GM18520 (cell line): ENCODE results near the gene INPP5A.

Experiments used
- ATAC-seq: cut with Tn5 transposase; IDR thresholded peaks from one replicate; pipeline ENCODE4 v1.9.1; 2021; ENCODE audit not compliant: unreplicated experiment

INPP5A gene

DNA sequence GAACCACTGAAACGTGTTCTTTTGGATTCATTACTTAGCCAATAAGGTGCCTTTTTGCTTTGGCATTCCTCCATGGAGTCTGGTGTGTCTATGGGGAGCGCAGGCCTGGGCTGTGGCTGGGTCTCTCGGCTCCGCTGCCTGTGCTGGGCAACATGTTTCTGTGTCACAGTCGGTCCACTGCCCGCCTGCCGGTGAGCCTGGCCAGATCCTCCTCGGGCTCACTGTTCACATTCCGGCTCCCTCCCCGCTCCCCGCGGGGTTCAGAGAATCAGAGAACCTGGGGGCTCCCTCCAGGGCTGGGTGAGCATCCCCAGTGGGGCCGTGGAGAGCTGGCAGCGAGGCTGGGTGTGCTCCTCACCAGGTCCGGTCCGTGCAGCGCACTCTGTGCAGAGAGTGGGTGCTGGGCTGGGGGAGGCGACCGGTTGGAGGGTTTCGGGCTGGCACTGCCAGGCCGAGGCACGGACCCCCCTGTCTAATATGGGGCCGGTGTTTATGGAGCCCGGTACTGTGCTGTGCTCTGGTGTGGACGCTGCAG, 70.4 kb downstream of the INPP5A start:
- ATAC-seq: no peak

- ATAC-seq: no peak
Measured at GRCh38 chr10:132608511-132609195, 71.1 kb downstream of the INPP5A start.

DNA sequence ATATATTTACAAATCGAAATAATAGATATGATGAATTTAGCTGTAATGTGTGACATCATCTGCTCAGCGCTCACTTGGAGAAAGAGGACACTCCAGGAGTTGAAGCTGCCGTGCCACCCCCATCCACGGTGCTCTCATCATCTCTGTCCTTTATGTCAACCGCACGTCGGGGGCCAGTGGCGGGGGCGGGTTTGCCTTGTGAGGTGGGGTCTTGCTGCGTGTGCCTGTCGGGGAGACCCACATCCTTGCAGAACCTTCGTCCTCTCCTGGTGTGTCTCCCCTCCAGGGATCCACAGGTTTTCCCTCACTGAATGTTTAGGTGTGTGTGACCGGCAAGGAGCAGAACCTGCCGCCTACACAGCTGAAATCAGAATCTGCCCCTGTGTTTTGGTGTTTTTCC, 71.6 kb downstream of the INPP5A start:
- no peak for ATAC-seq

DNA sequence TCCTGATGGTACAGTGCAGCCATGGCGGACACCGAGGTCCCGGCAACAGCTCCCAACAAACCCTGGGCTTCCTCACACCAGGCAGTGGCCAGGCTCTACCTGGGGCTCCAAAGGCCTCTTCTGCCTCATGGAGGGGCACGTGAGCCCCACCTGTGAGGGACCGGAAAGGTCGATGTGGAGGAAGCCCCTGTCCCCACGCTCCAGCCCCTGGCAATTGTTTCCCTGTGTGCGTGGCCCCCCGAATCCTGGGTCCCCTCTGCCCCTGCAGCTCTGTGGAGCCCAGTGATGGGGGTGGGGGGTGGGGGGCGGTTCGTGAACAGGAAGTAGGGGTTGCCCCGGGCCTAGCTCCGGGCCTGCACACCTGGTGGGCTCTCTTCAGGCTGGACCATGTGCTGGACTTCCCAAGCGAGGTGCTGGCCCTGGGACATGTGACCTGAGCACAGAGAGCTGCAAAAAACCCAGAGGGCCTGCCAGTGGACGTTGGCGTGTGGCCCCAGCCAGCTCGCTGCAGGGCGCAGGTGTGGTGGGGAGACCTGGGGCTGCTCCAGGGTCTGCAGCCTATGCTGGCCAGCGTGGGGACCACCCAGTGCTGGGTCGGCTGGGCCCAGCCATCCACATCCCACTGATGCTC, 72.6 kb downstream of the INPP5A start:
- ATAC-seq: no peak

DNA sequence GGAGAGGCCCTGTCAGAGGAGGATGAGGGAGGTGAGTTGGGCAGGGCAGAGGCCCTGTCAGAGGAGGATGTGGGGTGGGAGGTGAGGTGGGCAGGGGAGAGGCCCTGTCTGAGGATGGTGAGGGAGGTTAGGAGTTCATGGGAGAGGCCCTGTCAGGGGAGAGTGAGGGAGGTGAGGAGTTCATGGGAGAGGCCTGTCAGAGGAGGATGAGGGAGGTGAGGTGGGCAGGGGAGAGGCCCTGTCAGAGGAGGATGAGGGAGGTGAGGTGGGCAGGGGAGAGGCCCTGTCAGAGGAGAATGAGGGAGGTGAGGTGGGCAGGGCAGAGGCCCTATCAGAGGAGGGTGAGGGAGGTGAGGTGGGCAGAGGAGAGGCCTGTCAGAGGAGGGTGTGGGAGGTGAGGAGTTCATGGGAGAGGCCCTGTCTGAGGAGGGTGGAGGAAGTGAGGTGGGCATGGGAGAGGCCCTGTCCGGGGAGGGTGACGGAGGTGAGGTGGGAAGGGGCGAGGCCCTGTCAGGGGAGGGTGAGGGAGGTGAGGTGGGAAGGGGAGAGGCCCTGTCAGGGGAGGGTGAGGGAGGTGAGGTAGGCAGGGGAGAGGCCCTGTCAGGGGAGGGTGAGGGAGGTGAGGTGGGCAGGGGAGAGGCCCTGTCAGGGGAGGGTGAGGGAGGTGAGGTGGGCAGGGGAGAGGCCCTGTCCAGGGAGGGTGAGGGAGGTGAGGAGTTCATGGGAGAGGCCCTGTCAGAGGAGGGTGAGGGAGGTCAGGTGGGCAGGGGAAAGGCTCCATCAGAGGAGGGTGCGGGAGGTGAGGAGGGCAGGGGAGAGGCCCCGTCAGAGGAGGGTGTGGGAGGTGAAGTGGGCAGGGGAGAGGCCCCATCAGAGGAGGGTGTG, 73.7 kb downstream of the INPP5A start:
- ATAC-seq: no peak

DNA sequence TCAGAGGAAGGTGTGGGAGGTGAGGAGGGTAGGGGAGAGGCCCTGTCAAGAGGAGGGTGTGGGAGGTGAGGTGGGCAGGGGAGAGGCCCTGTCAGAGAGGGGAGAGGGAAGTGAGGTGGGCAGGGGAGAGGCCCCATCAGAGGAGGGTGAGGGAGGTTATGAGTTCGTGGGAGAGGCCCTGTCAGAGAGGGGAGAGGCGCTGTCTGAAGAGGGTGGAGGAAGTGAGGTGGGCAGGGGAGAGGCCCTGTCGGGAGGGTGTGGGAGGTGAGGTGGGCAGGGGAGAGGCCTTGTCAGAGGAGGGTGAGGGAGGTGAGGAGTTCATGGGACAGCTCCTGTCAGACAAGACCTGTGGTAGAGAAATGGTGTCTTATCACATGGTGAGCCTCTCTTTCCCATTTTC, 74.4 kb downstream of the INPP5A start:
- no peak for ATAC-seq

DNA sequence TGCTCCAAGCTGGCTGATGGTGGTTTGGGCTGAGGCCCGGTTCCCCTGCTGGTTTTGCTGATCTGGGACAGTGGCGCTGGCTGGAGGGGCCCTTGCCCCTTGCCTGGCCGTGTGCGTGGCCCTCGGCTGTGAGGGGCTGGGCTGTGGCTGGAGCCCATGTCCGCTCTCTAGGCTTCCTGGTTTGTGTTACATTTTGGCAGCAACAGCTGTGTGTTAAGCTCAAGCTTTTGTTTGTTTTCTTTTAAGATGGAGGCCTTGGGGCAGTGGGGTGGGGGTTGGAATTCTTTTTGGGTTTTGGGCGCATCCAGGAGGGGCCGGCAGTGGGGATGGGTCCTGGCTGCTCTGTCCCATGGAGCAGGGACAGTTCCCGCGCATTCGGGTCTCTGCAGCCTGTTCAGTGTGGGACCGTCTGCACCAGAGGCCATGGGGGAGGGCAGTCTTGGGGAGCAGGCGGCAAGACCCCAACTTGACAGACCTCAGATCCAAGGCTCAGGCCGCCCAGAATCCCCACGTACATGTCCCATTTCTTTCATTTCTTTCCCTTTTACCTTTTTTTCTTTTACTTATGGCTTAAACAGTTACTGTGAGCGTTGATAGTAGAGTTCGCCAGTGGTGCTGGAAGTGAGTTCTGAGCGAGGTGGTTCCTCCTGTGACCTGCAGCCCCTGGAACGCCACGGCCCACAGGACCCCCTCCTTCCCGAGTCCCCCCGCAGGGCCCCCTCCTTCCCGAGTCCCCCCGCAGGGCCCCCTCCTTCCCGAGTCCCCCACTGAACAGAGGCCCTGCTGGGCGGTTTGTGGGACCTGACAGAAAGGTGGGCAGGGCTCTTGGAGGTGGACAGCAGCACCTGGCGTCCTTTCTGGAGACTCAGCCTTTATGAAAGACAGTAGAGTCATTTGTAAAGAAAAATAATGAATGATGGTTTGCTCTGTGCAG, 75.3 kb downstream of the INPP5A start:
- ATAC-seq: no peak

- ATAC-seq: no peak
Measured at GRCh38 chr10:132613566-132614348, 76.2 kb downstream of the INPP5A start.

- ATAC-seq: no peak
Measured at GRCh38 chr10:132614431-132615340, 77.1 kb downstream of the INPP5A start.

- no peak for ATAC-seq
Measured at GRCh38 chr10:132615341-132616169, 78.0 kb downstream of the INPP5A start.

DNA sequence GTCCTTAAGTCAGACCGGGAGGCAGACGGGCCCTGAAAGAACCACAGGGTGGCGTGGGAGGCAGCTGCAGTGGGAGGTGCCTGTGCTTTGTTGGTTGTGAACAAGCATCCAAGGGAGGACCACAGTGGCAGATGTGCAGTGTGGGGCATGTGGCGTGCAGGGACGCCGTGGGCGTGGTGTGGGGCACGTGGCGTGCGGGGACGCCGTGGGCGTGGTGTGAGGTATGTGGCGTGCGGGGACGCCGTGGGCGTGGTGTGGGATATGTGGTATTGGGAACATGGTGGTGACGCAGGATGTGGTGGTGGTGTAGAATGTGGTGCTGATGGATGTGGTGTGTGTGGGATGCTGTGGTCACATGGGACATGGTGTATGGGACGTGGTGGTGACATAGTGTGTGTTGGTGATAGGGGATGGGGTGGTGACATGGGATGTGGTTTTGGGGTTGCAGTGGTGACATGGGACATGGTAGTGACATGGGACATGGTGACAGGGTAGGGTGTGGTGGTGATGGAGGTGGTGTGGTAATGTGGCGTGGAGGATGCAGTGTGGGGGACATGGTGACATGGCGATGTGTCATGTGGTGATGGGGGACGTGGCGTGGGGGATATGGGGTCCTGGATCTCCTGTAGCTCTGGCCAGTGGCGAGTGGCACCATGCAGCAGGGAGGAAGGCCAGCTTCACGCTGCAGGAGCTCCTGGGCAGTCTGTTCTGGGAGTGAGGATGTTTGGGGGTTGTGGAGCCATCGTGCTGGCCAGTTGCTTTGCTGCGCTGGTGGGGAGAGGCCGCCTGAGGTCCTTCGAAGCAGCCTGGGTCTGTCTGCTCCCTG, 78.8 kb downstream of the INPP5A start:
- no peak for ATAC-seq

DNA sequence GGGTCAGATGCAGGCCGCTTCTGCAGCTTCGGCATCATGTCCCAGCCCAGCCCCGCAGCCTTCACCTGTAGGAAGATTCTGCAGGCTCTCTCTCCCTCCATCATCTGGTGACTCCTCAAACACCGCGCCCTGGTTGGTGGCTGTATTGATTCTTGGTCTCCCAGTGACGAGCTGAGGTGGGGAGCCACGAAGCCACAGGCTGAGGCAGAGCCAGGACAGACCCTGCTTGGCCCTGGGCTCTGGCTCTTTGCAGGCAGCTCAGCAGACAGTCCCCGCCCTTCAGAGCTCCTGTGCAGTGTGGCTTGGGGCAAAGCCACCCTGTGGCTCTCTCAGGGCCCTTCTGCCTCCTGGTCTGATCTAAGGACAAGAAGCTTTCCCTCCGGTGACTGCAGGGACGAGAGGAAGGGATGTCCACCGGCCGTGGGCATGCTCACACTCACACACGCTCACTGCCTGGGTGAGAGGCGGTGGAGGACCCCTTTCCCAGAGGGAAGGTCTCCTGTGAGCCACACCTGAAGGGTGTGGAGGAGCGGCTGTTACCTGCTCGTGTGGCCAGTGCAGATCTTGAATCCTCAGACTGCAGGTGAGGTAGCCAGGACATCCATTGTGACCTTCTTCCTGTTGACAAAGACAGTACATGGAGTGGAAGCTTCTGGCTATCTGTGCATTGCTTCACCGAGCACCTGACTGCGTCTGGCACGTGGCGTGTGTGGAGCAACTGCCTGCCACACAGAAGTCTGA, 79.6 kb downstream of the INPP5A start:
- no peak for ATAC-seq

- ATAC-seq: no peak
Measured at GRCh38 chr10:132617737-132618052, 80.1 kb downstream of the INPP5A start.

- ATAC-seq: no peak
Measured at GRCh38 chr10:132618158-132618919, 80.8 kb downstream of the INPP5A start.

GRCh38 chr10:132619927-132620326, 82.3 kb downstream of the INPP5A start:
- ATAC-seq: no peak
